Measurements from ENCODE around the gene FKBP6. TPM values are rescaled to one million over a fixed set of nuclear protein-coding genes. Genes with fewer than 3 reads are reported as not detected.
"Not testable (repeated sequence)": the region's sequence is repeated elsewhere in the genome, so short reads cannot be mapped to it uniquely, and the experiment has no call there.

The FKBP6 gene
- not detected in 3 replicates for total RNA-seq

- not testable (repeated sequence) for H3K27me3 Mint-ChIP-seq (ENCODE audit: low read depth); H3K36me3 Mint-ChIP-seq; H3K4me3 Mint-ChIP-seq; H3K27ac Mint-ChIP-seq; H3K9me3 Mint-ChIP-seq; DNase-seq (ENCODE audit: low spot score in 2 of 2, unreplicated experiment in 2 of 2)
- H3K4me1 Mint-ChIP-seq, result peaks cover 12% of the 10 kb centered on the region
These were observed at the start of gene FKBP6, which contains the start of gene TRIM50 for GRCh38 chr7:73327922-73328321. FKBP6 (plus strand) TSS chr7:73328161; CDS start chr7:73328429, 268 bp downstream. TRIM50 (minus strand) TSS chr7:73328082; CDS start chr7:73324787, 3,295 bp downstream.

- not testable (repeated sequence) for DNase-seq (ENCODE audit: low spot score in 2 of 2, unreplicated experiment in 2 of 2); H3K36me3 Mint-ChIP-seq; H3K9me3 Mint-ChIP-seq; H3K27me3 Mint-ChIP-seq (ENCODE audit: low read depth); H3K27ac Mint-ChIP-seq; H3K4me3 Mint-ChIP-seq; H3K4me1 Mint-ChIP-seq
These were observed 30.7 kb upstream of the FKBP6 start for GRCh38 chr7:73297235-73297634.

DNA sequence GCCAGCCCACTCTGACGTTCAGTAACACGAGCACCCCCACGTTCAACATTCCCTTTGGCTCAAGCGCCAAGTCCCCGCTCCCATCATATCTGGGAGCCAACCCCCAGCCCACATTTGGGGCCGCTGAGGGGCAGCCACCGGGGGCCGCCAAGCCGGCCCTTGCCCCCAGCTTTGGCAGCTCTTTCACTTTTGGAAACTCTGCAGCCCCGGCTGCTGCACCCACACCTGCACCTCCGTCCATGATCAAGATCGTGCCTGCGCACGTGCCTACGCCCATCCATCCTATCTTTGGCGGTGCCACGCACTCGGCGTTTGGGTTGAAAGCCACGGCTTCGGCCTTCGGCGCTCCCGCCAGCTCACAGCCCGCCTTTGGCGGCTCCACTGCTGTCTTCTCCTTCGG is 30.3 kb upstream of the FKBP6 start:
- not testable (repeated sequence) for H3K36me3 Mint-ChIP-seq; H3K4me1 Mint-ChIP-seq; H3K27me3 Mint-ChIP-seq (ENCODE audit: low read depth); H3K4me3 Mint-ChIP-seq; H3K9me3 Mint-ChIP-seq; H3K27ac Mint-ChIP-seq; DNase-seq (ENCODE audit: low spot score in 2 of 2, unreplicated experiment in 2 of 2)

- not testable (repeated sequence) for H3K36me3 Mint-ChIP-seq; H3K4me1 Mint-ChIP-seq; H3K4me3 Mint-ChIP-seq; H3K27ac Mint-ChIP-seq; DNase-seq (ENCODE audit: low spot score in 2 of 2, unreplicated experiment in 2 of 2); H3K27me3 Mint-ChIP-seq (ENCODE audit: low read depth); H3K9me3 Mint-ChIP-seq
These were observed 28.1 kb upstream of the FKBP6 start for GRCh38 chr7:73299812-73300211.

GRCh38 chr7:73301108-73301507 is 26.9 kb upstream of the FKBP6 start:
- not testable (repeated sequence) for H3K4me1 Mint-ChIP-seq; H3K9me3 Mint-ChIP-seq; H3K27me3 Mint-ChIP-seq (ENCODE audit: low read depth); DNase-seq (ENCODE audit: low spot score in 2 of 2, unreplicated experiment in 2 of 2); H3K27ac Mint-ChIP-seq; H3K4me3 Mint-ChIP-seq
- H3K36me3 Mint-ChIP-seq, result peaks cover 12% of the 10 kb centered on the region

DNA sequence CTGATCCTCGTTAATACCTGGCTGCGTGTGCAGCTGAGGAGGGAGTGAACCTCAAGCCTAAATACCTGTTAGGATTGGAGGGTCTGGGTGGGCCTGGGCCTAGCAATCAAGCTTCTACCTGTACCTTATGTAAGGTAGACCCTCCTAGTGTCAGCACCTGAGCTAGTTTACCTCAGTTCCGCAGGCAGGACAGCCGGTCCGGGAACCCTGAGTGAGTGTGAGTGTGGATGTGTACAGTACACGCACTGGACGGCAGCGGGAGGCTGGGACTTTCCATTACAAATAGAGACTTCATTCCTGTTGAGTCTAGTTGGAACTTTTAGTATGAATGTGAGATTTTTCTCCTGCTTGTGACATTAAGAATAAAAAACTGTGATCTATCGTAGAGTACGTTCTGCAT is 25.1 kb upstream of the FKBP6 start:
- H3K27me3 Mint-ChIP-seq (ENCODE audit: low read depth); H3K4me3 Mint-ChIP-seq; H3K4me1 Mint-ChIP-seq; H3K9me3 Mint-ChIP-seq; H3K27ac Mint-ChIP-seq; DNase-seq (ENCODE audit: low spot score in 2 of 2, unreplicated experiment in 2 of 2): not testable (repeated sequence)
- peaks cover 14% of the 10 kb centered on the region for H3K36me3 Mint-ChIP-seq

- DNase-seq (ENCODE audit: low spot score in 2 of 2, unreplicated experiment in 2 of 2), result no peak
- Mint-ChIP-seq H3K36me3 (peaks cover 14% of the 10 kb centered on the region), H3K27ac (no peak overlapping the region), H3K9me3 (no peaks in the 10 kb centered on the region), H3K4me1 (peaks cover 8% of the 10 kb centered on the region), H3K27me3 (ENCODE audit: low read depth) (no peaks in the 10 kb centered on the region), H3K4me3 (no peak overlapping the region)
- TF ChIP-seq, protein P1, sequence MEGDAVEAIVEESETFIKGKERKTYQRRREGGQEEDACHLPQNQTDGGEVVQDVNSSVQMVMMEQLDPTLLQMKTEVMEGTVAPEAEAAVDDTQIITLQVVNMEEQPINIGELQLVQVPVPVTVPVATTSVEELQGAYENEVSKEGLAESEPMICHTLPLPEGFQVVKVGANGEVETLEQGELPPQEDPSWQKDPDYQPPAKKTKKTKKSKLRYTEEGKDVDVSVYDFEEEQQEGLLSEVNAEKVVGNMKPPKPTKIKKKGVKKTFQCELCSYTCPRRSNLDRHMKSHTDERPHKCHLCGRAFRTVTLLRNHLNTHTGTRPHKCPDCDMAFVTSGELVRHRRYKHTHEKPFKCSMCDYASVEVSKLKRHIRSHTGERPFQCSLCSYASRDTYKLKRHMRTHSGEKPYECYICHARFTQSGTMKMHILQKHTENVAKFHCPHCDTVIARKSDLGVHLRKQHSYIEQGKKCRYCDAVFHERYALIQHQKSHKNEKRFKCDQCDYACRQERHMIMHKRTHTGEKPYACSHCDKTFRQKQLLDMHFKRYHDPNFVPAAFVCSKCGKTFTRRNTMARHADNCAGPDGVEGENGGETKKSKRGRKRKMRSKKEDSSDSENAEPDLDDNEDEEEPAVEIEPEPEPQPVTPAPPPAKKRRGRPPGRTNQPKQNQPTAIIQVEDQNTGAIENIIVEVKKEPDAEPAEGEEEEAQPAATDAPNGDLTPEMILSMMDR (IDR thresholded peaks at IDR 0.05; ENCODE audit: unreplicated experiment), result no peak
These were observed 24.4 kb upstream of the FKBP6 start for GRCh38 chr7:73303546-73303945.

DNA sequence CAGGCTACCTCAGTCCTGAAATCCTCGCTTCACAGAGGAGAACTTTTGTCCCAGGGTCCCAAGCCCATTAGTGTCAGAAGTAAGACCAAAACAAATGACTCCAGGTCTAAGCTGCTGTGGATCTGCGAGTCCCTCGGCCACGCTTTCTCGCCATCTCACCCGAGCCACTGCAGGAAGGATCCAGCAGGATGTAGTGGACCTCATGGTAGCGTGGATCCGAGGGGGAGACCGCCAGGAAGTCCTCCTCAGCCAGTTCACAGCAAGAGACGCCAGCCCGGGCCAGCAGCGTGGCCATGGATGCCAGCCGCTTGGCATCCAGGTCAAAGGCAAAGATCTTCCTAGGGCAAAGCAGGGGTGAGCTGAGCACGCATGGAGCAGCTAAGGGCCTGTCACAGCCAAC is 23.9 kb upstream of the FKBP6 start:
- no peaks in the 10 kb centered on the region for H3K9me3 Mint-ChIP-seq
- TF ChIP-seq, protein P1 (IDR thresholded peaks at IDR 0.05; ENCODE audit: unreplicated experiment), result no peak
- peaks cover 11% of the 10 kb centered on the region for H3K4me1 Mint-ChIP-seq
- H3K27me3 Mint-ChIP-seq (ENCODE audit: low read depth), result no peaks in the 10 kb centered on the region
- no peak overlapping the region for H3K27ac Mint-ChIP-seq
- H3K36me3 Mint-ChIP-seq, result peaks cover 14% of the 10 kb centered on the region
- no peak for DNase-seq (ENCODE audit: low spot score in 2 of 2, unreplicated experiment in 2 of 2)
- no peak overlapping the region for H3K4me3 Mint-ChIP-seq

DNA sequence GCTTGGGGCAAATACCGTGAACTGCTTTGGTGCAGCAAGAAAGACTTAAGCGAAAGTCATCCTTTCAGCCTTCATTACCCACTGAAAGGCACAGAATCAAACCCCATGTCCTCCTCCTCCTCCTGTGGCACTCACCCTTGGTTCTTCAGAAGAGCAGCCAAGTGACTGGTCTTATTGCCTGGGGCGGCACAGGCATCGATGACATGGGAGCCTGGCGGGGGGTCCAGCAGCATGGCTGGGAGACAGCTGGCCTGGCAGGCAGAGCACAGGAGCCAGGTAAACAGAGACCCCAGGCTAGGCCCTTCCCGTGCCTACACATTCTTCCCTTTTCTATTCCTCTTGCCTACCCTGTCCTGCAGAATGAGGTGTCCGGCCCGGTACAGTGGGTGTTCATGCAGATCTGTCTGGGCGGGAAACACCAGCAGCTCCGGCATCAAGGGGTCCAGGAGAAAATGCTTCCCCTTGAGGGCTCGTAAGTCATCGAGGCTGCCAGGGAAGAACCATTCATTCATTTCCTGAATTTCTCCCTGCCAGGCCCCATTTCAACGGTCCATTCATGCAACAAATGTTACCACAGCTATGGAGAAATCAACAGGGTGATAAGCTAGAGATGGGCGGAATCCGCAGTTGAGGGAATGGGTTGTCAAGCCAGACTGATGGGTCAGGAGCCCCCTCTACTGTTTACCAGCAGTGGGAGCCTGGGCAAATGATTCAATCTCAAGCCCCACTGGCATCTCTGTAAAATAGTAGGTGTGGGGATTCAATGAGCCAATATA is 23.2 kb upstream of the FKBP6 start:
- not testable (repeated sequence) for H3K9me3 Mint-ChIP-seq; DNase-seq (ENCODE audit: low spot score in 2 of 2, unreplicated experiment in 2 of 2); H3K27ac Mint-ChIP-seq; H3K4me3 Mint-ChIP-seq; H3K27me3 Mint-ChIP-seq (ENCODE audit: low read depth)
- H3K4me1 Mint-ChIP-seq, result peaks cover 11% of the 10 kb centered on the region
- peaks cover 14% of the 10 kb centered on the region for H3K36me3 Mint-ChIP-seq
